Measurements from ENCODE around the gene PLCG2.
"Not testable (repeated sequence)": the region's sequence is repeated elsewhere in the genome, so short reads cannot be mapped to it uniquely, and the experiment has no call there.

The PLCG2 gene

GRCh38 chr16:81792828-81793227 lies 13.7 kb downstream of the PLCG2 start:
- no peak for DNase-seq

GRCh38 chr16:81795193-81795592 lies 16.1 kb downstream of the PLCG2 start:
- DNase-seq, result no peak

- no peak for DNase-seq
Measured at GRCh38 chr16:81796035-81796434, 16.9 kb downstream of the PLCG2 start.

- DNase-seq, result no peak
Measured at GRCh38 chr16:81796583-81797346, 17.7 kb downstream of the PLCG2 start.

- no peak for DNase-seq
Measured at GRCh38 chr16:81797443-81797842, 18.4 kb downstream of the PLCG2 start.

GRCh38 chr16:81798311-81799137 lies 19.4 kb downstream of the PLCG2 start:
- no peak for DNase-seq

GRCh38 chr16:81799138-81799504 lies 20.0 kb downstream of the PLCG2 start:
- DNase-seq, result no peak

- DNase-seq, result not testable (repeated sequence)
Measured at GRCh38 chr16:81801724-81802123, 22.6 kb downstream of the PLCG2 start.

- no peak for DNase-seq
Measured at GRCh38 chr16:81803332-81803731, 24.2 kb downstream of the PLCG2 start.

GRCh38 chr16:81804134-81804610 lies 25.1 kb downstream of the PLCG2 start:
- DNase-seq, result no peak

- DNase-seq, result no peak
Measured at GRCh38 chr16:81806696-81807095, 27.6 kb downstream of the PLCG2 start.

GRCh38 chr16:81807767-81808358 lies 28.8 kb downstream of the PLCG2 start:
- no peak for DNase-seq

GRCh38 chr16:81808933-81809480 lies 29.9 kb downstream of the PLCG2 start:
- no peak for DNase-seq

GRCh38 chr16:81809567-81809966 lies 30.5 kb downstream of the PLCG2 start:
- no peak for DNase-seq

GRCh38 chr16:81810361-81810760 lies 31.3 kb downstream of the PLCG2 start:
- DNase-seq, result no peak

GRCh38 chr16:81810894-81811538 lies 31.9 kb downstream of the PLCG2 start:
- DNase-seq, result no peak

GRCh38 chr16:81813648-81814047 lies 34.6 kb downstream of the PLCG2 start:
- no peak for DNase-seq

GRCh38 chr16:81814751-81815428 lies 35.8 kb downstream of the PLCG2 start:
- DNase-seq, result no peak

GRCh38 chr16:81815429-81815766 lies 36.3 kb downstream of the PLCG2 start:
- DNase-seq, result no peak

GRCh38 chr16:81816351-81816750 lies 37.3 kb downstream of the PLCG2 start:
- no peak for DNase-seq

GRCh38 chr16:81816793-81817210 lies 37.7 kb downstream of the PLCG2 start:
- no peak for DNase-seq

GRCh38 chr16:81817296-81817695 lies 38.2 kb downstream of the PLCG2 start:
- no peak for DNase-seq

All from NCI-H1048 (cell line).